ENCODE data around the gene RSPH6A.

DNA sequence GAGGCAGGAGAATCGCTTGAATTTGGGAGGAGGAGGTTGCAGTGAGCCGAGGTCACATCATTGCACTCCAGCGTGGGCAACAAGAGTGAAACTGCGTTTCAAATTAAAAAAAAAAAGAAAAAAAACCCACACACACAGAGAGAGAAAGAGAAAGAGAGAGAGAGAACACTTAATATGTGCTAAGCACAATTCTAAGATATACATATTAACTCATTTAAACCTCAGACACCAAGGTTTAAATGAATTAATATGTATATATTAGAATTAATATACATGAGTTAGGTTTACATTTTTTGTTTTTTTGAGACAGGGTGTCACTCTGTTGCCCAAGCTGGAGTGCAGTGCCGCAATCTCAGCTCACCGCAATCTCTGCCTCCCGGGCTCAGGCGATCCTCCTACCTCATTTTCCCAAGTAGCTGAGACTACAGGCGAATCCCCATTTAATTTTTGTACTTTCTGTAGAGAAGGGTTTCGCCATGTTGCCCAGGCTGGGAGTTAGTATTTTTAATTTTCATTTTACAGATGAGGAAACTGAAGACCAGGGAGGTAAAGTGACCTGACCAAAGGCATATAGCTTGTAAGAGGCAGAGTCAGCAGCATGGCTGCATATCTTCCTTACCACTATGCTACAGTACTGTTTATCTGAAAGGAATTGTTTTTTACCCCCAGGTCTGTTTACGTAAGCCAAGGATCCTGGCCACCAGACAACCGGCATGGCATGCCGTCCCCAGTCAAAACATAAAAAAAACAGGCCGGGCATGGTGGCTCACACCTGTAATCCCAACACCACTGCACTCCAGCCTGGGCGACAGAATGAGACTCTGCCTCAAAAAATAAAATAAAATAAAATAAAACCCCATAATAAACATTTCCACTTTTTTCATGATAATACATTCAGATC, 45.5 kb upstream of the RSPH6A start:
- TF ChIP-seq, protein P1, sequence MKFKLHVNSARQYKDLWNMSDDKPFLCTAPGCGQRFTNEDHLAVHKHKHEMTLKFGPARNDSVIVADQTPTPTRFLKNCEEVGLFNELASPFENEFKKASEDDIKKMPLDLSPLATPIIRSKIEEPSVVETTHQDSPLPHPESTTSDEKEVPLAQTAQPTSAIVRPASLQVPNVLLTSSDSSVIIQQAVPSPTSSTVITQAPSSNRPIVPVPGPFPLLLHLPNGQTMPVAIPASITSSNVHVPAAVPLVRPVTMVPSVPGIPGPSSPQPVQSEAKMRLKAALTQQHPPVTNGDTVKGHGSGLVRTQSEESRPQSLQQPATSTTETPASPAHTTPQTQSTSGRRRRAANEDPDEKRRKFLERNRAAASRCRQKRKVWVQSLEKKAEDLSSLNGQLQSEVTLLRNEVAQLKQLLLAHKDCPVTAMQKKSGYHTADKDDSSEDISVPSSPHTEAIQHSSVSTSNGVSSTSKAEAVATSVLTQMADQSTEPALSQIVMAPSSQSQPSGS (CRISPR knock-in tag; IDR thresholded peaks at IDR 0.05): no peak
- no peak for TF ChIP-seq YY1 (IDR thresholded peaks at IDR 0.05; ENCODE audit: insufficient read depth, insufficient replicate concordance, low read depth, low read length)

Data from HepG2 (cell line).